WTC11 (cell line): ENCODE data around the gene PATL2. TPM values are rescaled to one million over a fixed set of nuclear protein-coding genes. Genes with fewer than 3 reads are reported as not detected.

ENCODE experiments used
- ATAC-seq: fragments of 200-7000 bp; cut with Tn5 transposase; 2 replicates; pipeline ENCODE4 v1.10.0; 2021; ENCODE audit warnings: mild to moderate bottlenecking, moderate library complexity
- CTCF ChIA-PET: fragments of 300-600 bp; sonication (Branson Sonifier 250); formaldehyde crosslinking; loops from one replicate; lab custom pipeline; 2021; ENCODE audit warnings: antibody characterized with exemption; lab: Charles Lee
- POLR2A ChIA-PET: fragments of 350-600 bp; sonication (Branson Sonifier 250); formaldehyde crosslinking; loops from one replicate; lab custom pipeline; 2021; ENCODE audit warnings: antibody characterized with exemption; lab: Charles Lee
- DNase-seq: peaks from one replicate; pipeline ENCODE4 v3.0.0; 2021; ENCODE audit warnings: low spot score
- H3K27ac Mint-ChIP-seq: 2 replicates; pipeline ENCODE4 v1.8.0; 2021; ENCODE audit warnings: mixed read lengths
- H3K27me3 Mint-ChIP-seq: 2 replicates; pipeline ENCODE4 v1.8.0; 2021; ENCODE audit warnings: low read depth, mild to moderate bottlenecking, moderate library complexity, mixed read lengths
- H3K36me3 Mint-ChIP-seq: 2 replicates; pipeline ENCODE4 v1.8.0; 2021; ENCODE audit warnings: mixed read lengths
- H3K4me1 Mint-ChIP-seq: 2 replicates; pipeline ENCODE4 v1.8.0; 2022; ENCODE audit warnings: mixed read lengths
- H3K4me3 Mint-ChIP-seq: 2 replicates; pipeline ENCODE4 v1.8.0; 2021; ENCODE audit warnings: mild to moderate bottlenecking, moderate library complexity, mixed read lengths
- H3K9me3 Mint-ChIP-seq: 2 replicates; pipeline ENCODE4 v1.8.0; 2021; ENCODE audit warnings: mixed read lengths
- ATF1 ChIP-seq: sonication (generic); formaldehyde crosslinking; IDR thresholded peaks from 2 replicates; pipeline ENCODE4 v1.8.1; 2023; ENCODE audit warnings: mild to moderate bottlenecking, moderate library complexity, missing genetic modification reagents
- ERG ChIP-seq: fragments of 250-450 bp; sonication (Bioruptor Pico); IDR thresholded peaks from 2 replicates; pipeline ENCODE4 v1.8.0; 2021; ENCODE audit warnings: mild to moderate bottlenecking
- FOXP1 ChIP-seq: sonication (generic); formaldehyde crosslinking; IDR thresholded peaks from 2 replicates; pipeline ENCODE4 v1.8.0; 2022; ENCODE audit warnings: missing genetic modification reagents, mild to moderate bottlenecking, moderate library complexity, borderline replicate concordance
- GTF2I ChIP-seq: fragments of 250-450 bp; sonication (Bioruptor Pico); conservative IDR thresholded peaks from 2 replicates; pipeline ENCODE4 v1.4.0; 2021; ENCODE audit warnings: mild to moderate bottlenecking
- HMGA2 ChIP-seq: fragments of 250-450 bp; sonication (Bioruptor Pico); IDR thresholded peaks from 2 replicates; pipeline ENCODE4 v1.4.0; 2021; ENCODE audit warnings: mild to moderate bottlenecking, moderate library complexity
- KAT7 ChIP-seq: sonication (generic); formaldehyde crosslinking; IDR thresholded peaks from 2 replicates; pipeline ENCODE4 v1.8.1; 2023; ENCODE audit warnings: missing genetic modification reagents, mild to moderate bottlenecking, borderline replicate concordance
- MAX ChIP-seq: sonication (generic); formaldehyde crosslinking; IDR thresholded peaks from 2 replicates; pipeline ENCODE4 v1.8.0; 2022; ENCODE audit warnings: mild to moderate bottlenecking, missing genetic modification reagents
- NFYB ChIP-seq: sonication (generic); formaldehyde crosslinking; conservative IDR thresholded peaks from 2 replicates; pipeline ENCODE4 v1.8.0; 2022; ENCODE audit warnings: low read depth, missing genetic modification reagents
- PREB ChIP-seq: sonication (generic); formaldehyde crosslinking; IDR thresholded peaks from 2 replicates; pipeline ENCODE4 v1.8.1; 2022; ENCODE audit warnings: mild to moderate bottlenecking, missing genetic modification reagents, moderate library complexity, borderline replicate concordance
- TCF7 ChIP-seq: sonication (generic); formaldehyde crosslinking; IDR thresholded peaks from 2 replicates; pipeline ENCODE4 v1.8.0; 2022; ENCODE audit warnings: mild to moderate bottlenecking, low read depth, missing genetic modification reagents, moderate library complexity
- TEAD1 ChIP-seq: sonication (generic); formaldehyde crosslinking; IDR thresholded peaks from 2 replicates; pipeline ENCODE4 v1.8.0; 2022; ENCODE audit warnings: mild to moderate bottlenecking, missing genetic modification reagents
- ZNF121 ChIP-seq: sonication (generic); formaldehyde crosslinking; IDR thresholded peaks from 2 replicates; pipeline ENCODE4 v1.8.0; 2023; ENCODE audit warnings: missing genetic modification reagents
- ZNF416 ChIP-seq: fragments of 250-450 bp; sonication (Bioruptor Pico); IDR thresholded peaks from 2 replicates; pipeline ENCODE4 v1.9.0; 2021; ENCODE audit warnings: mild to moderate bottlenecking, inconsistent platforms
- ZNF512 ChIP-seq: sonication (generic); formaldehyde crosslinking; IDR thresholded peaks from 2 replicates; pipeline ENCODE4 v1.8.1; 2022; ENCODE audit warnings: missing genetic modification reagents, borderline replicate concordance
- total RNA-seq: library from RNA; stranded (reverse); gene quantifications from 3 replicates; pipeline ENCODE4 v1.2.3, GENCODE V29; 2021
- TF ChIP-seq, protein P1 (sequence below): fragments of 200-600 bp; IDR thresholded peaks from 2 replicates; pipeline ENCODE4 v1.8.0; 2022; ENCODE audit warnings: antibody characterized with exemption
- TF ChIP-seq, protein P2 (sequence below): fragments of 250-450 bp; sonication (Bioruptor Pico); IDR thresholded peaks from 2 replicates; pipeline ENCODE4 v1.9.0; 2021; ENCODE audit warnings: mild to moderate bottlenecking
- TF ChIP-seq, protein P3 (sequence below): sonication (generic); formaldehyde crosslinking; IDR thresholded peaks from 2 replicates; pipeline ENCODE4 v1.8.1; 2023; ENCODE audit warnings: mild to moderate bottlenecking, missing genetic modification reagents

The PATL2 gene
- total RNA-seq, 1 experiment from 2014 or later, result 0.59 TPM

GRCh38 chr15:44734839-44735481 lies 23.8 kb upstream of the PATL2 start:
- H3K27ac Mint-ChIP-seq, result no peak overlapping the region
- CTCF ChIA-PET, result interaction anchor here (2.0 to 6.1 kb wide), 3 partner anchors 22 to 151 kb away, joined by 10 to 104 read pairs (median 67); partner anchors contain the start of genes B2M, PATL2 and SPG11

DNA sequence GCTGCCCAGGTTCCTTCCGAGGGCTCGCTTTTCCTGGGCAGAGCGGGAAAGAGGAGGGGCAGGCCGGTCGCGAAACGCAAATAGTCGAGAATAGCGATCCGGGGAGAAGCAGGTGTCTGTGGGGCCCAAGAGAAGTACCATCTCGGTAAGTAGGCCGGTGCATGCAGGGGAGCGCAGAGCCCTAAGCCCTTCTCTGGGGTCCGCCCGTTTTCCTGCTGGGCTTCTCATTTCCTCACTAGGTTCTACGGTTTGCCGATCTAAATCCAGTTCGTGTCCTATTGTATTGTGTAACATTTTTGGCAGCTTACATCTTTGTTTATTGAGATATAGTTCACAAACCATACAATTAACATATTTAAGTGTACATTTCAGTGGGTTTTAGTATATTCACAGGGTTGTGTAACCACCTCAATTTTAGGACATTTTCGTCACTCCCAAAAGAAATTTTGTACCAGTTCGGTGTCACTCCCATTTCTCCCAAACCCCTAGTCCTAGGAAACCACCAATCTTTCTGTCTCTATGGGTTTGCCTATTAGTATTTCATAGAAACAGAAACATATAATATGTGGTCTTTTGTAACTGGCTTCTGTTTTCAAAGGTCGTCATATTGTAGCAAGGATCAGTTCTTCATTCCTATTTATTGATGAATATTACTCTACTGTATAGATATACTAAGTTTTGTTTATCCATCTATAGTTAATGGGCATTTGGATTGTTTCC lies 18.4 kb upstream of the PATL2 start:
- POLR2A ChIA-PET, result interaction anchor here (1.4 to 3.6 kb wide), 3 partner anchors 8 to 66 kb away, joined by 4 to 37 read pairs (median 11); partner anchors contain the start of genes B2M, PATL2 and SPG11
- peak; percentile 32 for DNase-seq
- H3K4me1 Mint-ChIP-seq, result peaks cover 29% of the 10 kb centered on the region

More at GRCh38 chr15:44734839-44735481, 23.8 kb upstream of the PATL2 start:
- TF ChIP-seq NFYB (CRISPR knock-in tag), result no peak
- Mint-ChIP-seq H3K27me3 (peaks cover 1% of the 10 kb centered on the region; the same call in 1 of the 2 replicates), H3K36me3 (peaks cover 3% of the 10 kb centered on the region; the same call in 1 of the 2 replicates), H3K4me1 (peaks cover 9% of the 10 kb centered on the region), H3K4me3 (no peak overlapping the region), H3K9me3 (peaks cover 9% of the 10 kb centered on the region; the same call in 1 of the 2 replicates)
- ATAC-seq (no peak), DNase-seq (no peak)
- POLR2A ChIA-PET, result no interaction called here

GRCh38 chr15:44728576-44729407 lies 17.7 kb upstream of the PATL2 start:
- Mint-ChIP-seq H3K4me3 (peak overlapping the region; percentile 97), H3K27me3 (no peaks in the 10 kb centered on the region; the same call in 1 of the 2 replicates), H3K4me1 (peaks cover 32% of the 10 kb centered on the region), H3K27ac (peak overlapping the region; percentile 99), H3K36me3 (no peaks in the 10 kb centered on the region), H3K9me3 (no peaks in the 10 kb centered on the region)
- DNase-seq (peak; percentile 88), ATAC-seq (peak; percentile 94)
- CTCF ChIA-PET, result interaction anchor here (0.5 to 2.6 kb wide), 9 partner anchors 9 to 649 kb away, joined by 3 to 39 read pairs (median 6); partner anchors contain the start of genes B2M, PATL2 and SPG11
- POLR2A ChIA-PET, result interaction anchor here (0.5 to 3.6 kb wide), 6 partner anchors 8 to 192 kb away, joined by 3 to 37 read pairs (median 4); partner anchors contain the start of genes B2M, EIF3J, PATL2 and SPG11
- TF ChIP-seq, protein P1, sequence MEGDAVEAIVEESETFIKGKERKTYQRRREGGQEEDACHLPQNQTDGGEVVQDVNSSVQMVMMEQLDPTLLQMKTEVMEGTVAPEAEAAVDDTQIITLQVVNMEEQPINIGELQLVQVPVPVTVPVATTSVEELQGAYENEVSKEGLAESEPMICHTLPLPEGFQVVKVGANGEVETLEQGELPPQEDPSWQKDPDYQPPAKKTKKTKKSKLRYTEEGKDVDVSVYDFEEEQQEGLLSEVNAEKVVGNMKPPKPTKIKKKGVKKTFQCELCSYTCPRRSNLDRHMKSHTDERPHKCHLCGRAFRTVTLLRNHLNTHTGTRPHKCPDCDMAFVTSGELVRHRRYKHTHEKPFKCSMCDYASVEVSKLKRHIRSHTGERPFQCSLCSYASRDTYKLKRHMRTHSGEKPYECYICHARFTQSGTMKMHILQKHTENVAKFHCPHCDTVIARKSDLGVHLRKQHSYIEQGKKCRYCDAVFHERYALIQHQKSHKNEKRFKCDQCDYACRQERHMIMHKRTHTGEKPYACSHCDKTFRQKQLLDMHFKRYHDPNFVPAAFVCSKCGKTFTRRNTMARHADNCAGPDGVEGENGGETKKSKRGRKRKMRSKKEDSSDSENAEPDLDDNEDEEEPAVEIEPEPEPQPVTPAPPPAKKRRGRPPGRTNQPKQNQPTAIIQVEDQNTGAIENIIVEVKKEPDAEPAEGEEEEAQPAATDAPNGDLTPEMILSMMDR, result no peak
- TF ChIP-seq TCF7 (CRISPR knock-in tag) (no peak), HMGA2 (CRISPR knock-in tag) (no peak), KAT7 (peak; percentile 76; the same call in 1 of the 2 replicates), TEAD1 (0 out of 2 replicates have a peak, but pooled peaks have one; percentile 2), ZNF416 (no peak), ZNF512 (CRISPR knock-in tag) (no peak), PREB (CRISPR knock-in tag) (no peak), MAX (CRISPR knock-in tag) (peak; percentile 23; the same call in 1 of the 2 replicates), ZNF121 (CRISPR knock-in tag) (no peak), ERG (CRISPR knock-in tag) (no peak), GTF2I (no peak)
- TF ChIP-seq, protein P2, sequence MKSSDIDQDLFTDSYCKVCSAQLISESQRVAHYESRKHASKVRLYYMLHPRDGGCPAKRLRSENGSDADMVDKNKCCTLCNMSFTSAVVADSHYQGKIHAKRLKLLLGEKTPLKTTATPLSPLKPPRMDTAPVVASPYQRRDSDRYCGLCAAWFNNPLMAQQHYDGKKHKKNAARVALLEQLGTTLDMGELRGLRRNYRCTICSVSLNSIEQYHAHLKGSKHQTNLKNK (CRISPR knock-in tag), result no peak
- TF ChIP-seq, protein P3, sequence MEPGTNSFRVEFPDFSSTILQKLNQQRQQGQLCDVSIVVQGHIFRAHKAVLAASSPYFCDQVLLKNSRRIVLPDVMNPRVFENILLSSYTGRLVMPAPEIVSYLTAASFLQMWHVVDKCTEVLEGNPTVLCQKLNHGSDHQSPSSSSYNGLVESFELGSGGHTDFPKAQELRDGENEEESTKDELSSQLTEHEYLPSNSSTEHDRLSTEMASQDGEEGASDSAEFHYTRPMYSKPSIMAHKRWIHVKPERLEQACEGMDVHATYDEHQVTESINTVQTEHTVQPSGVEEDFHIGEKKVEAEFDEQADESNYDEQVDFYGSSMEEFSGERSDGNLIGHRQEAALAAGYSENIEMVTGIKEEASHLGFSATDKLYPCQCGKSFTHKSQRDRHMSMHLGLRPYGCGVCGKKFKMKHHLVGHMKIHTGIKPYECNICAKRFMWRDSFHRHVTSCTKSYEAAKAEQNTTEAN (CRISPR knock-in tag), result 0 out of 2 replicates have a peak, but pooled peaks have one; percentile 37

More for the DNA sequence above, 18.4 kb upstream of the PATL2 start:
- Mint-ChIP-seq H3K27me3 (no peaks in the 10 kb centered on the region; the same call in 1 of the 2 replicates), H3K4me3 (peak overlapping the region; percentile 97), H3K9me3 (no peaks in the 10 kb centered on the region), H3K36me3 (no peaks in the 10 kb centered on the region), H3K27ac (peak overlapping the region; percentile 99)
- CTCF ChIA-PET, result interaction anchor here (0.5 to 2.6 kb wide), 6 partner anchors 8 to 145 kb away, joined by 3 to 39 read pairs (median 16); partner anchors contain the start of genes B2M, PATL2 and SPG11
- TF ChIP-seq FOXP1 (peak; percentile 2; the same call in 1 of the 2 replicates), ATF1 (CRISPR knock-in tag) (no peak)
- peak; percentile 16 for ATAC-seq
